ENCODE data around the gene LRBA.
"Not testable (repeated sequence)": the region's sequence is repeated elsewhere in the genome, so short reads cannot be mapped to it uniquely, and the experiment has no call there.

LRBA gene

GRCh38 chr4:151012376-151012775 is 2.7 kb downstream of the LRBA start:
- H3K4me3 ChIP-seq (ENCODE audit: low read length), result no peak overlapping the region

GRCh38 chr4:151004222-151004621 is 10.9 kb downstream of the LRBA start:
- H3K36me3 ChIP-seq (ENCODE audit: control insufficient read depth, insufficient read depth, low read length), result no peaks in the 10 kb centered on the region

More at GRCh38 chr4:151012376-151012775, 2.7 kb downstream of the LRBA start:
- no peaks in the 10 kb centered on the region for H3K36me3 ChIP-seq (ENCODE audit: control insufficient read depth, insufficient read depth, low read length)
- H3K27me3 ChIP-seq (ENCODE audit: control insufficient read depth, insufficient read depth, low read length), result no peaks in the 10 kb centered on the region
- H3K9ac ChIP-seq (ENCODE audit: low read length), result no peak overlapping the region
- no peaks in the 10 kb centered on the region for H3K4me1 ChIP-seq (ENCODE audit: control insufficient read depth, insufficient read depth, low read length)
- no peak overlapping the region for H3K27ac ChIP-seq (ENCODE audit: low read depth, low read length)

GRCh38 chr4:151000747-151001429 is 14.2 kb downstream of the LRBA start:
- Histone ChIP-seq H3K4me1 (ENCODE audit: control insufficient read depth, insufficient read depth, low read length) (no peaks in the 10 kb centered on the region), H3K27ac (ENCODE audit: low read depth, low read length) (no peak overlapping the region), H3K9ac (ENCODE audit: low read length) (no peak overlapping the region), H3K36me3 (ENCODE audit: control insufficient read depth, insufficient read depth, low read length) (no peaks in the 10 kb centered on the region), H3K4me3 (ENCODE audit: low read length) (no peak overlapping the region), H3K27me3 (ENCODE audit: control insufficient read depth, insufficient read depth, low read length) (no peaks in the 10 kb centered on the region)

More at GRCh38 chr4:151004222-151004621, 10.9 kb downstream of the LRBA start:
- H3K9ac ChIP-seq (ENCODE audit: low read length), result no peak overlapping the region
- no peaks in the 10 kb centered on the region for H3K4me1 ChIP-seq (ENCODE audit: control insufficient read depth, insufficient read depth, low read length)
- no peak overlapping the region for H3K27ac ChIP-seq (ENCODE audit: low read depth, low read length)
- H3K27me3 ChIP-seq (ENCODE audit: control insufficient read depth, insufficient read depth, low read length), result no peaks in the 10 kb centered on the region
- H3K4me3 ChIP-seq (ENCODE audit: low read length), result no peak overlapping the region

- Histone ChIP-seq H3K4me1 (ENCODE audit: control insufficient read depth, insufficient read depth, low read length) (no peaks in the 10 kb centered on the region), H3K36me3 (ENCODE audit: control insufficient read depth, insufficient read depth, low read length) (no peaks in the 10 kb centered on the region), H3K27me3 (ENCODE audit: control insufficient read depth, insufficient read depth, low read length) (no peaks in the 10 kb centered on the region), H3K4me3 (ENCODE audit: low read length) (no peak overlapping the region), H3K9ac (ENCODE audit: low read length) (no peak overlapping the region), H3K27ac (ENCODE audit: low read depth, low read length) (no peak overlapping the region)
Measured at GRCh38 chr4:150999086-150999485, 16.0 kb downstream of the LRBA start.

GRCh38 chr4:150997141-150997540 is 17.9 kb downstream of the LRBA start:
- no peaks in the 10 kb centered on the region for H3K36me3 ChIP-seq (ENCODE audit: control insufficient read depth, insufficient read depth, low read length)
- no peak overlapping the region for H3K4me3 ChIP-seq (ENCODE audit: low read length)
- no peak overlapping the region for H3K27ac ChIP-seq (ENCODE audit: low read depth, low read length)
- no peak overlapping the region for H3K9ac ChIP-seq (ENCODE audit: low read length)
- no peaks in the 10 kb centered on the region for H3K4me1 ChIP-seq (ENCODE audit: control insufficient read depth, insufficient read depth, low read length)
- H3K27me3 ChIP-seq (ENCODE audit: control insufficient read depth, insufficient read depth, low read length), result no peaks in the 10 kb centered on the region

- no peaks in the 10 kb centered on the region for H3K4me1 ChIP-seq (ENCODE audit: control insufficient read depth, insufficient read depth, low read length)
- H3K4me3 ChIP-seq (ENCODE audit: low read length), result no peak overlapping the region
- no peak overlapping the region for H3K9ac ChIP-seq (ENCODE audit: low read length)
- no peak overlapping the region for H3K27ac ChIP-seq (ENCODE audit: low read depth, low read length)
- H3K27me3 ChIP-seq (ENCODE audit: control insufficient read depth, insufficient read depth, low read length), result no peaks in the 10 kb centered on the region
- no peaks in the 10 kb centered on the region for H3K36me3 ChIP-seq (ENCODE audit: control insufficient read depth, insufficient read depth, low read length)
Measured at GRCh38 chr4:150994721-150995120, 20.4 kb downstream of the LRBA start.

- H3K36me3 ChIP-seq (ENCODE audit: control insufficient read depth, insufficient read depth, low read length); H3K27me3 ChIP-seq (ENCODE audit: control insufficient read depth, insufficient read depth, low read length); H3K4me1 ChIP-seq (ENCODE audit: control insufficient read depth, insufficient read depth, low read length); H3K4me3 ChIP-seq (ENCODE audit: low read length); H3K27ac ChIP-seq (ENCODE audit: low read depth, low read length); H3K9ac ChIP-seq (ENCODE audit: low read length): not testable (repeated sequence)
Measured at GRCh38 chr4:150993577-150993976, 21.5 kb downstream of the LRBA start.

- Histone ChIP-seq H3K36me3 (ENCODE audit: control insufficient read depth, insufficient read depth, low read length) (no peaks in the 10 kb centered on the region), H3K27me3 (ENCODE audit: control insufficient read depth, insufficient read depth, low read length) (no peaks in the 10 kb centered on the region), H3K9ac (ENCODE audit: low read length) (no peak overlapping the region), H3K4me1 (ENCODE audit: control insufficient read depth, insufficient read depth, low read length) (no peaks in the 10 kb centered on the region), H3K4me3 (ENCODE audit: low read length) (no peak overlapping the region), H3K27ac (ENCODE audit: low read depth, low read length) (no peak overlapping the region)
Measured at GRCh38 chr4:150990993-150991392, 24.1 kb downstream of the LRBA start.

GRCh38 chr4:150990250-150990649 is 24.8 kb downstream of the LRBA start:
- no peaks in the 10 kb centered on the region for H3K36me3 ChIP-seq (ENCODE audit: control insufficient read depth, insufficient read depth, low read length)
- H3K9ac ChIP-seq (ENCODE audit: low read length), result no peak overlapping the region
- no peaks in the 10 kb centered on the region for H3K4me1 ChIP-seq (ENCODE audit: control insufficient read depth, insufficient read depth, low read length)
- H3K27me3 ChIP-seq (ENCODE audit: control insufficient read depth, insufficient read depth, low read length), result no peaks in the 10 kb centered on the region
- H3K4me3 ChIP-seq (ENCODE audit: low read length), result no peak overlapping the region
- no peak overlapping the region for H3K27ac ChIP-seq (ENCODE audit: low read depth, low read length)

GRCh38 chr4:150988238-150988637 is 26.8 kb downstream of the LRBA start:
- H3K27ac ChIP-seq (ENCODE audit: low read depth, low read length), result no peak overlapping the region

GRCh38 chr4:150987204-150987603 is 27.9 kb downstream of the LRBA start:
- Histone ChIP-seq H3K27me3 (ENCODE audit: control insufficient read depth, insufficient read depth, low read length) (no peaks in the 10 kb centered on the region), H3K4me3 (ENCODE audit: low read length) (no peak overlapping the region), H3K36me3 (ENCODE audit: control insufficient read depth, insufficient read depth, low read length) (no peaks in the 10 kb centered on the region), H3K4me1 (ENCODE audit: control insufficient read depth, insufficient read depth, low read length) (no peaks in the 10 kb centered on the region), H3K27ac (ENCODE audit: low read depth, low read length) (no peak overlapping the region), H3K9ac (ENCODE audit: low read length) (no peak overlapping the region)

More at GRCh38 chr4:150988238-150988637, 26.8 kb downstream of the LRBA start:
- Histone ChIP-seq H3K9ac (ENCODE audit: low read length) (no peak overlapping the region), H3K4me1 (ENCODE audit: control insufficient read depth, insufficient read depth, low read length) (no peaks in the 10 kb centered on the region), H3K4me3 (ENCODE audit: low read length) (no peak overlapping the region), H3K36me3 (ENCODE audit: control insufficient read depth, insufficient read depth, low read length) (no peaks in the 10 kb centered on the region), H3K27me3 (ENCODE audit: control insufficient read depth, insufficient read depth, low read length) (no peaks in the 10 kb centered on the region)

GRCh38 chr4:150986085-150986484 is 29.0 kb downstream of the LRBA start:
- Histone ChIP-seq H3K9ac (ENCODE audit: low read length) (no peak overlapping the region), H3K27me3 (ENCODE audit: control insufficient read depth, insufficient read depth, low read length) (no peaks in the 10 kb centered on the region), H3K4me3 (ENCODE audit: low read length) (no peak overlapping the region), H3K4me1 (ENCODE audit: control insufficient read depth, insufficient read depth, low read length) (no peaks in the 10 kb centered on the region), H3K27ac (ENCODE audit: low read depth, low read length) (no peak overlapping the region), H3K36me3 (ENCODE audit: control insufficient read depth, insufficient read depth, low read length) (no peaks in the 10 kb centered on the region)

GRCh38 chr4:150983851-150984250 is 31.2 kb downstream of the LRBA start:
- H3K27me3 ChIP-seq (ENCODE audit: control insufficient read depth, insufficient read depth, low read length), result no peaks in the 10 kb centered on the region
- H3K4me1 ChIP-seq (ENCODE audit: control insufficient read depth, insufficient read depth, low read length), result no peaks in the 10 kb centered on the region
- H3K9ac ChIP-seq (ENCODE audit: low read length), result no peak overlapping the region
- no peaks in the 10 kb centered on the region for H3K36me3 ChIP-seq (ENCODE audit: control insufficient read depth, insufficient read depth, low read length)
- H3K27ac ChIP-seq (ENCODE audit: low read depth, low read length), result no peak overlapping the region
- H3K4me3 ChIP-seq (ENCODE audit: low read length), result no peak overlapping the region

Data from rectal smooth muscle tissue (tissue), 1 donor.